ENCODE results near the gene PAPLN.
"Not testable (repeated sequence)": the region's sequence is repeated elsewhere in the genome, so short reads cannot be mapped to it uniquely, and the experiment has no call there.

PAPLN gene

DNA sequence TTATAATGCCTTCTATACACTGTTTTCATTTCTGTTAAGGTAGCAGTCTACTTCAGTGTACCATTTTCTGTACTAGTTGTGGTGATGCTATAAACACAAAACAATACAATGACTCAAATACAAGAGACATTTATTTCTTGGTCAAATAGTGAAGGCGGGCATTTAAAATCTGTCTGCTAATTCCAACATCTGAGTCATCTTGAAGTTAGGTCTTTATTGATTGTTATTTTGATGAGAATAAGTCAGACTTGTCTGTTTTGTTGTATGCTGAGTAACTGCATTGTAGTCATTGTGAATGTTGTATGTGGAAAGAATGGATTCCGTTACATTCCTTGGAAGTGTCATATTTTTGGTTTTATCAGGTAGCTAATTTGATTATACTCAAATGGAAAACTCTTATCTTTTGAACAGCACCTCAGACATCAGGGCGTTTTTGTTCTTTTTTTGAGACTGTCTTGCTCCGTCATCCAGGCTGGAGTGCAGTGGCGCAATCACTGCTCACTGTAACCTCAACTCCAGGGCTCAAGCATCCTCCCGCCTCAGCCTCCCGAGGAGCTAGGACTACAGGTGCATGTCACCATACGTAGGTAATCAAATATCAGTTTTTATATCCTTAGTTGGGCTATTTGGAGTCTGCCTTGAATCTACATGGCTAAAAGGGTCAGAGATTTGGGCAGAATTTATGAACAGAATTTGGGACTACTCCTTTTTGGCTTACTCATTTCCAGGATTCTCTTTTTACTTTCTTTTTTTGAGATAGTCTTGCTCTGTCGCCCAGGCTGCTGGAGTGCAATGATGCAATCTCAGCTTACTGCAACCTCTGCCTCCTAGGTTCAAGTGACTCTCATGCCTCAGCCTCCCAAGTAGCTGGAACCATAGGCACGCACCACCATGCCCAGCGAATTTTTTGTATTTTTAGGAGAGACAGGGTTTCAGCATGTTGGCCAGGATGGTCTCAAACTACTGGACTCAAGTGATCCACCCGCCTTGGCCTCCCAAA lies 56.8 kb downstream of the PAPLN start:
- no peak for DNase-seq

GRCh38 chr14:73295198-73295796 lies 58.0 kb downstream of the PAPLN start:
- peak; percentile 7 for DNase-seq

DNA sequence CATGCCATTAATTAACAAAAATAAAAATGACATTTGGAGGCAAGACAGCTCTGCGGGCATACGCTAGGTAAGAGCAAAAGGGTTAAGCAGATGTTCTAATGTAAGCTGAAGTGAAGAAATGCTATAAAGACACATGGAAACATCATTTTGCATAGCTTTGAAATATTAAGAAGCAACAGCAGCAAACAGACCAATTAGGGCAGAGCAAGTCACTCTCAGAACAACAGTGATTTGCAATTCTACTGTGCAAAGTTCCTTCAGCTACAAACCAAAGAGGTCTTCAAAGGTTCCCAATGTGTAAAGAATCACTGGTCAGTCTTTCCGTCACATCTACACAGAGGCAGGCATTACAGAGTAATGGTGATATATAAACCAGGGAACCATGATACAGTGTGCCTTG lies 68.2 kb downstream of the PAPLN start:
- no peak for DNase-seq

GRCh38 chr14:73307261-73307660 lies 70.0 kb downstream of the PAPLN start:
- no peak for DNase-seq

DNA sequence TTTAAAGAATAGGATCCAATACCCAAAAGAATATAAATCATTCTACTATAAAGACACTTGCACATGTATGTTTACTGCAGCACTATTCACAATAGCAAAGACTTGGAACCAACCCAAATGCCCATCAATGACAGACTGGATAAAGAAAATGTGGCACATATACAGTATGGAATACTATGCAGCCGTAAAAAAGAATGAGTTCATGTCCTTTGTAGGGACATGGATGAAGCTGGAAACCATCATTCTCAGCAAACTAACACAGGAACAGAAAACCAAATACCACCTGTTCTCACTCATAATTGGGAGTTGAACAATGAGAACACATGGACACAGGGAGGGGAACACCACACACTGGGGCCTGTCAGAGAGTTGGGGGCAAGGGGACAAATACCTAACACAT lies 71.9 kb downstream of the PAPLN start:
- not testable (repeated sequence) for DNase-seq

DNA sequence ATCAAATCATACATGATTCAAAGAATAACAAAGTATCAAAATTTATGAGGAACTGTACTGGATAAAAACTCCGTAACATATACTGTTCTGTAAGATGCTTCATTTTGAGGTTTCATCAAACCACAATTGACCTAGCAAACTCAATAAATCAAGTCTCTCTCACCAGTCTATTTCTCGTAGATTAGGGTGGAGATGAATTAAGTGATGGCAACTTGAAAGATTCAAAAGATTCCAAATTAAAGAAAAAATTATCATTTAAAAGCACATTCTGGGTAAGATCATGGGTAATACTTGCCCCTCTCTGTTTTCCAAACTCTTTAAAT lies 74.4 kb downstream of the PAPLN start:
- no peak for DNase-seq

GRCh38 chr14:73312687-73313086 lies 75.4 kb downstream of the PAPLN start:
- no peak for DNase-seq

DNA sequence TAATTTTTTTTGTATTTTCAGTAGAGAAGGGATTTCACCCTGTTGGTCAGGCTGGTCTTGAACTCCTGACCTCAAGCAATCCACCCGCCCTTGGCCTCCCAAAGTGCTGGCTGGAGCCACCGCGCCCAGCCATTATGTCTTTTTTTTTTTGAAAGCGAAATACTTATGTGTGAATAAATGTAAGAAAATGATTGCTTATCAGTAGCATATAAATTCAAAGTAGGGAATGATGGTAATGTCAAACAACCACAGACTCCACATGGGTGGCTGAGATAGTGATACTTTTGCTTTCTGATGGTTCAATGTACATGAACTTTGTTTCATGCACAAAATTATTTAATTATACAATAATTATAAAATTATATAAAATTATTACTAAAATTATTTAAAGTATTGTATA lies 75.8 kb downstream of the PAPLN start:
- DNase-seq, result no peak

DNA sequence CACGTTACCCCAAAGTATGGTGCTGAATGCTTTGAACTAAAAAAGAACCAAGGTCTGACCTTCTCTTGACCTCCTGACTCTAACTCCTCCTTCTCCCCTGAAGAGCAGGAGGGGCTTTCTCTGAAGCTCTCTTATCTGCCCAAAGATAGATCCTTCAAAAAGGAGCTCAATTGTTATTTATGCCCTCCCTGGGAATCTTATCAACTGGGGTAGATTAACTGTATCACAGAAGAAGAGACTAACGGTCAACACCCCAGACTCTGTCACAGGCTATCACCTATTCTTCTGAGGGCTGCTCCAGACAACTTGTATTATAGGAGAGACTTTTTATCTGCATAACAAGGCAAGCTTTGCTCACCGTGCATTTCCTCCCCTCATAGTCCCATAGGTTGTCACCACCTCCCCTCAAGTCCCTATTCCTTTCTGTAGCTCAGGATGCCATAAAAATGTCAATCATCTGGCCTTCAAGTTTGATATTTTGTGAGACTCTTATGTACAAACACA lies 86.6 kb downstream of the PAPLN start:
- no peak for DNase-seq
